IMR-90 (cell line): ENCODE data around the gene ARHGEF6. TPM values are rescaled to one million over a fixed set of nuclear protein-coding genes. Genes with fewer than 3 reads are reported as not detected.

ENCODE experiments used
- ATAC-seq: fragments of 200-7000 bp; cut with Tn5 transposase; 2 replicates; pipeline ENCODE4 v1.9.1; 2020; ENCODE audit warnings: low read depth, mild to moderate bottlenecking, moderate library complexity
- BruUV-seq: library from RNA; stranded (reverse); fragments of 400-500 nt; replicated peaks from 2 replicates; lab custom pipeline; 2021; lab: Mats Ljungman, UMichigan
- CTCF ChIA-PET: fragments of 300-600 bp; formaldehyde crosslinking; extraction: SDS; loops from one replicate; lab custom pipeline; 2021; ENCODE audit warnings: antibody characterized with exemption; lab: Yijun Ruan, JAX
- POLR2A ChIA-PET: fragments of 300-600 bp; sonication (Branson Sonifier 250); formaldehyde crosslinking; loops from one replicate; lab custom pipeline; 2022; ENCODE audit warnings: antibody characterized with exemption; ENCODE audit not compliant: unreplicated experiment; lab: Charles Lee
- DNase-seq: peaks from one replicate; pipeline ENCODE4 v3.0.0; 2013
- H2AFZ ChIP-seq: replicated peaks from 2 replicates; pipeline ENCODE3; 2013; ENCODE audit warnings: low read length, mild to moderate bottlenecking; ENCODE audit not compliant: poor library complexity
- H2AK5ac ChIP-seq: 2 replicates; pipeline ENCODE4 v1.6.1; 2013; ENCODE audit warnings: low read depth, low read length, inconsistent platforms
- H2AK9ac ChIP-seq: replicated peaks from 2 replicates; pipeline ENCODE3; 2013; ENCODE audit warnings: mild to moderate bottlenecking, low read depth, low read length, moderate library complexity; ENCODE audit not compliant: poor library complexity
- H2BK120ac ChIP-seq: 2 replicates; pipeline ENCODE4 v1.6.1; 2013; ENCODE audit warnings: low read depth, low read length, inconsistent platforms
- H2BK15ac ChIP-seq: 3 replicates; pipeline ENCODE4 v1.6.1; 2013; ENCODE audit warnings: low read depth, low read length, inconsistent platforms
- H2BK20ac ChIP-seq: 2 replicates; pipeline ENCODE4 v1.6.1; 2013; ENCODE audit warnings: low read depth, mild to moderate bottlenecking, inconsistent platforms, low read length, moderate library complexity
- H2BK5ac ChIP-seq: 2 replicates; pipeline ENCODE4 v1.6.1; 2013; ENCODE audit warnings: mild to moderate bottlenecking, low read depth, low read length, inconsistent platforms; ENCODE audit not compliant: poor library complexity, severe bottlenecking
- H3K14ac ChIP-seq: replicated peaks from 2 replicates; pipeline ENCODE4 v1.6.1; 2013; ENCODE audit warnings: low read depth, low read length, inconsistent platforms
- H3K18ac ChIP-seq: 2 replicates; pipeline ENCODE4 v1.6.1; 2013; ENCODE audit warnings: low read depth, low read length, control low read depth
- H3K23ac ChIP-seq: 2 replicates; pipeline ENCODE4 v1.6.1; 2013; ENCODE audit warnings: low read depth, low read length, inconsistent platforms
- H3K27ac ChIP-seq: 2 replicates; pipeline ENCODE4 v1.5.1; 2013; ENCODE audit warnings: mild to moderate bottlenecking, control low read depth, low read length; ENCODE audit not compliant: insufficient read depth
- H3K27me3 ChIP-seq: 2 replicates; pipeline ENCODE4 v1.6.1; 2013; ENCODE audit warnings: low read length; ENCODE audit not compliant: control insufficient read depth, insufficient read depth
- H3K36me3 ChIP-seq: 2 replicates; pipeline ENCODE4 v1.6.1; 2013; ENCODE audit warnings: low read length, mixed read lengths; ENCODE audit not compliant: control insufficient read depth, insufficient read depth
- H3K4ac ChIP-seq: 2 replicates; pipeline ENCODE4 v1.6.1; 2013; ENCODE audit warnings: low read depth, low read length, inconsistent platforms
- H3K4me1 ChIP-seq: 2 replicates; pipeline ENCODE4 v1.6.1; 2013; ENCODE audit warnings: low read length, mixed read lengths; ENCODE audit not compliant: control insufficient read depth, insufficient read depth
- H3K4me2 ChIP-seq: 2 replicates; pipeline ENCODE4 v1.6.1; 2013; ENCODE audit warnings: low read depth, mild to moderate bottlenecking, control low read depth, low read length, moderate library complexity
- H3K4me3 ChIP-seq: 2 replicates; pipeline ENCODE4 v1.5.1; 2013; ENCODE audit warnings: low read depth, mild to moderate bottlenecking, control low read depth, low read length, moderate library complexity; ENCODE audit not compliant: insufficient read depth
- H3K56ac ChIP-seq: 2 replicates; pipeline ENCODE4 v1.6.1; 2013; ENCODE audit warnings: low read length, inconsistent platforms; ENCODE audit not compliant: insufficient read depth; ENCODE audit errors: extremely low read depth
- H3K79me1 ChIP-seq, 2 experiments: 2 replicates each; pipeline ENCODE4 v1.6.1; 2013; ENCODE audit warnings: low read length in 2 of 2, inconsistent platforms in 1 of 2, low read depth in 1 of 2
- H3K9ac ChIP-seq: 2 replicates; pipeline ENCODE4 v1.6.1; 2013; ENCODE audit warnings: low read depth, low read length, control low read depth
- H3K9me1 ChIP-seq: 2 replicates; pipeline ENCODE4 v1.6.1; 2013; ENCODE audit warnings: low read length, inconsistent platforms; ENCODE audit not compliant: insufficient read depth
- H3K9me3 ChIP-seq: 2 replicates; pipeline ENCODE4 v1.6.1; 2013; ENCODE audit warnings: low read length; ENCODE audit not compliant: control insufficient read depth, insufficient read depth
- H4K20me1 ChIP-seq: 2 replicates; pipeline ENCODE4 v1.6.1; 2013; ENCODE audit warnings: low read length, inconsistent platforms; ENCODE audit not compliant: insufficient read depth
- H4K5ac ChIP-seq: 2 replicates; pipeline ENCODE4 v1.6.1; 2013; ENCODE audit warnings: mild to moderate bottlenecking, low read depth, low read length, control low read depth
- H4K8ac ChIP-seq, 2 experiments: 2 replicates each; pipeline ENCODE4 v1.6.1; 2013; ENCODE audit warnings: low read depth in 2 of 2, low read length in 2 of 2, control low read depth in 1 of 2, inconsistent platforms in 1 of 2
- H4K91ac ChIP-seq: 2 replicates; pipeline ENCODE4 v1.6.1; 2013; ENCODE audit warnings: low read depth, low read length, inconsistent platforms; ENCODE audit not compliant: insufficient read depth
- MAZ ChIP-seq: IDR thresholded peaks from 2 replicates; pipeline ENCODE4 v1.6.1; 2012; ENCODE audit warnings: low read depth, mild to moderate bottlenecking, low read length, improper control_type of control experiment, moderate library complexity, borderline replicate concordance
- MXI1 ChIP-seq: IDR thresholded peaks from 2 replicates; pipeline ENCODE4 v1.6.1; 2012; ENCODE audit warnings: low read depth, mild to moderate bottlenecking, low read length, moderate library complexity, borderline replicate concordance
- RFX5 ChIP-seq: IDR thresholded peaks from 2 replicates; pipeline ENCODE4 v1.8.0; 2012; ENCODE audit warnings: low read depth, mild to moderate bottlenecking, low read length, moderate library complexity
- WGBS, 2 experiments: methylation state at CpG; one replicate each; pipeline versions ENCODE4 v1.1.5 to v1.1.7; 2013; ENCODE audit warnings: missing lambda C conversion rate in 2 of 2; ENCODE audit not compliant: insufficient read length in 1 of 2; ENCODE audit errors: extremely low coverage in 2 of 2; 5-methylcytosine and 5-hydroxymethylcytosine counted together
- dilution Hi-C: fragments of 300-500 bp; cut with HindIII; formaldehyde crosslinking; loops from one replicate; pipeline ENCODE4 v1.14.3; 2018; ENCODE audit warnings: low sequenced_read_pairs; ENCODE audit not compliant: unreplicated experiment
- in situ Hi-C: fragments of 300-500 bp; cut with MboI; formaldehyde crosslinking; loops from 3 replicates; pipeline ENCODE4 v1.14.3; 2019; ENCODE audit warnings: low sequenced_read_pairs, inconsistent platforms, mixed read lengths
- intact Hi-C: fragments of 100-400 bp; cut with micrococcal nuclease; formaldehyde crosslinking; loops from 2 replicates; pipeline ENCODE4 v1.10.0; 2022
- polyA plus RNA-seq, 3 experiments: library from polyadenylated mRNA; depleted of rRNA; stranded (reverse); fragments of >200 nt; gene quantifications; 2 replicates each; pipeline ENCODE4 v1.2.3, GENCODE V29; 2012; ENCODE audit warnings: low replicate concordance in 1 of 3
- total RNA-seq: library from RNA; depleted of rRNA; stranded (reverse); fragments of >200 nt; gene quantifications from 2 replicates; pipeline ENCODE4 v1.2.3, GENCODE V29; 2012
- TF ChIP-seq, protein P1 (sequence below): fragments of 150-350 bp; IDR thresholded peaks from 2 replicates; pipeline ENCODE4 v1.6.1; 2017; ENCODE audit warnings: mild to moderate bottlenecking, antibody characterized with exemption, low read length, low read depth
- TF ChIP-seq, protein P2 (sequence below): fragments of 150-350 bp; IDR thresholded peaks from 2 replicates; pipeline ENCODE4 v1.6.1; 2016; ENCODE audit warnings: low read depth, mild to moderate bottlenecking, low read length, moderate library complexity, borderline replicate concordance

Gene ARHGEF6
- total and polyA plus RNA-seq, 2 of the 4 experiments (the other 2 are of a cell fraction), result 2.1 to 2.7 TPM

DNA sequence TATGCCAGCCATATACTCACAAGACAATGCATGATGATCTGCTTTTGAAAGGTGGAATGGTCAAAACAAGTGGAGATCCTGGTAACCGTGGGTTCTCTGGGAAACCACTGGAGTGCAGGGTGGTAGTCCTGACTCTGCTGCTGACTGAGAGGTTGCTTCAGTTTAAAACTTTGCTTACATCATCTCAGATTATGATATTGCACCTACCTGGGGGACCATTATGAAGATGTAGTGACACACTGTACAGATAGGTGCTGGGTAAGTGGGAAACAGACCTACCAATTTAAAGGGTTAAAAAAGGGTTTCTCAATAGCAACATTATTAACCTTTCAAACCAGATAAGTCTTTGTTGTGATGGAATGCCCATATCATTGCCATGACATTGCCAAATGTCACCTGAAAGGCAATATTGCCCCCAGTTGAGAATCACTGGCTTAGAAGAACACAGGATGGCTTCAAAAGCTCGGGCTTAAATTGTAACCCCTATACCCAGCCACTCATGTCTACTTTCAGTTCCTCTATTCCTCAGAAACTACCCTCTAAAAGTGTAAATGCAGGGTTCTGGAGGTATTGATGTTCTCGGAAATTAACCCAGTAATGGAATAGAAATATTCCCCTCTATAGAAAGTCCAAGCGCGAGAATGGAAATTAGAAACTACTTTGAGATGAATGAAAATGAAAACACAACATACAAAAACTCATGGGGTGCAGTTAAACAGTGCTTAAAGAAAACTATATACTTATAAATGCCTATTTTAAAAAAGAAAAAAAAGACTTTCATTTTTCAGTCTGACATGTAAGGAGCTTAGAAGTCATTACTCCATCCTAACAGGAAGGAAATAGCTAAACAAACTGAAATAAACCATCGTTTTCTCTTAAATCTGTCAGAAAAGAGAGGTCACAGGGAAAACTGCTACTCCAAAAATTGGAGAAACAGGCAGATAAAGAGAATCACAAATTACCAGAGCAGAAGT, 65.8 kb downstream of the ARHGEF6 start:
- Histone ChIP-seq H4K8ac (no peak overlapping the region), H2BK120ac (no peak overlapping the region), H3K56ac (no peak overlapping the region), H4K20me1 (no peaks in the 10 kb centered on the region), H3K4me1 (peaks cover 2% of the 10 kb centered on the region), H2BK20ac (no peak overlapping the region), H3K27ac (no peak overlapping the region), H4K91ac (no peak overlapping the region), H2AFZ (no peak overlapping the region), H2BK5ac (no peak overlapping the region), H3K36me3 (no peaks in the 10 kb centered on the region), H3K27me3 (no peaks in the 10 kb centered on the region), H3K9me3 (no peaks in the 10 kb centered on the region), H2BK15ac (no peak overlapping the region), H3K4me2 (no peak overlapping the region), H3K9ac (no peak overlapping the region), H2AK9ac (no peak overlapping the region), H2AK5ac (no peak overlapping the region), H3K18ac (no peak overlapping the region), H3K4me3 (no peak overlapping the region), H3K79me1 (no peaks in the 10 kb centered on the region), H4K5ac (no peak overlapping the region), H3K4ac (no peak overlapping the region), H3K9me1 (no peaks in the 10 kb centered on the region), H3K23ac (no peak overlapping the region), H3K14ac (no peak overlapping the region)
- intact Hi-C loops (no loop called here), dilution Hi-C loops (no loop called here), in situ Hi-C loops (loop anchor here (5.0 kb wide), 1 partner anchor 212 kb away; no protein-coding TSS in a partner anchor)
- CTCF ChIA-PET, result no interaction called here
- TF ChIP-seq, protein P1, sequence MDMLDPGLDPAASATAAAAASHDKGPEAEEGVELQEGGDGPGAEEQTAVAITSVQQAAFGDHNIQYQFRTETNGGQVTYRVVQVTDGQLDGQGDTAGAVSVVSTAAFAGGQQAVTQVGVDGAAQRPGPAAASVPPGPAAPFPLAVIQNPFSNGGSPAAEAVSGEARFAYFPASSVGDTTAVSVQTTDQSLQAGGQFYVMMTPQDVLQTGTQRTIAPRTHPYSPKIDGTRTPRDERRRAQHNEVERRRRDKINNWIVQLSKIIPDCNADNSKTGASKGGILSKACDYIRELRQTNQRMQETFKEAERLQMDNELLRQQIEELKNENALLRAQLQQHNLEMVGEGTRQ, result no peak
- TF ChIP-seq, protein P2, sequence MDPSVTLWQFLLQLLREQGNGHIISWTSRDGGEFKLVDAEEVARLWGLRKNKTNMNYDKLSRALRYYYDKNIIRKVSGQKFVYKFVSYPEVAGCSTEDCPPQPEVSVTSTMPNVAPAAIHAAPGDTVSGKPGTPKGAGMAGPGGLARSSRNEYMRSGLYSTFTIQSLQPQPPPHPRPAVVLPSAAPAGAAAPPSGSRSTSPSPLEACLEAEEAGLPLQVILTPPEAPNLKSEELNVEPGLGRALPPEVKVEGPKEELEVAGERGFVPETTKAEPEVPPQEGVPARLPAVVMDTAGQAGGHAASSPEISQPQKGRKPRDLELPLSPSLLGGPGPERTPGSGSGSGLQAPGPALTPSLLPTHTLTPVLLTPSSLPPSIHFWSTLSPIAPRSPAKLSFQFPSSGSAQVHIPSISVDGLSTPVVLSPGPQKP, result no peak
- TF ChIP-seq RFX5 (no peak), MAZ (no peak), MXI1 (no peak)
- POLR2A ChIA-PET, result interaction anchor here (0.6 kb wide), 1 partner anchor 204 kb away, joined by 3 read pairs; no protein-coding TSS in a partner anchor
- no TSS peak for BruUV-seq
- DNase-seq (no peak), ATAC-seq (no peak)
- whole genome bisulfite sequencing, 2 experiments, result no CpG with 5 or more reads among the region's 6 CpGs
